A549 (cell line): ENCODE data around the gene GALNT16.

Source experiments
- CBX8 ChIP-seq: fragments of 200-600 bp; sonication (generic); IDR thresholded peaks from 2 replicates; pipeline ENCODE4 v1.6.1; 2016
- ESRRA ChIP-seq: fragments of 150-350 bp; IDR thresholded peaks from 2 replicates; pipeline ENCODE4 v1.6.1; 2014; ENCODE audit warnings: mild to moderate bottlenecking, low read length, borderline replicate concordance
- JUNB ChIP-seq: fragments of >200 bp; sonication (Bioruptor Twin); formaldehyde crosslinking; IDR thresholded peaks from 2 replicates; pipeline ENCODE4 v1.6.1; 2016
- MYC ChIP-seq: IDR thresholded peaks from 2 replicates; pipeline ENCODE4 v1.6.1; 2012; ENCODE audit warnings: mild to moderate bottlenecking, inconsistent platforms, low read length, improper control_type of control experiment, borderline replicate concordance
- NR3C1 ChIP-seq: fragments of >200 bp; sonication (Bioruptor Twin); formaldehyde crosslinking; IDR thresholded peaks from 3 replicates; pipeline ENCODE4 v1.6.1; 2017
- PHF8 ChIP-seq: fragments of 200-600 bp; sonication (generic); IDR thresholded peaks from 2 replicates; pipeline ENCODE4 v1.6.1; 2016; ENCODE audit warnings: low read depth, mild to moderate bottlenecking, antibody characterized with exemption, moderate library complexity, borderline replicate concordance
- POLR2A ChIP-seq: IDR thresholded peaks from 2 replicates; pipeline ENCODE4 v1.6.1; 2012; ENCODE audit warnings: mild to moderate bottlenecking, low read length
- SMC3 ChIP-seq: fragments of >200 bp; sonication (Bioruptor Twin); formaldehyde crosslinking; IDR thresholded peaks from 3 replicates; pipeline ENCODE4 v1.6.1; 2018; ENCODE audit warnings: inconsistent platforms
- SREBF2 ChIP-seq: fragments of 450-650 bp; IDR thresholded peaks from 2 replicates; pipeline ENCODE4 v1.6.1; 2014; ENCODE audit warnings: mild to moderate bottlenecking, moderate library complexity
- TP53 ChIP-seq: fragments of 250-450 bp; sonication (Bioruptor Pico); IDR thresholded peaks from 2 replicates; pipeline ENCODE4 v1.5.0; 2021; ENCODE audit warnings: mild to moderate bottlenecking, moderate library complexity
- TF ChIP-seq, protein P1 (sequence below): fragments of >200 bp; sonication (Bioruptor Twin); formaldehyde crosslinking; IDR thresholded peaks from 3 replicates; pipeline ENCODE4 v1.5.1; 2016

DNA sequence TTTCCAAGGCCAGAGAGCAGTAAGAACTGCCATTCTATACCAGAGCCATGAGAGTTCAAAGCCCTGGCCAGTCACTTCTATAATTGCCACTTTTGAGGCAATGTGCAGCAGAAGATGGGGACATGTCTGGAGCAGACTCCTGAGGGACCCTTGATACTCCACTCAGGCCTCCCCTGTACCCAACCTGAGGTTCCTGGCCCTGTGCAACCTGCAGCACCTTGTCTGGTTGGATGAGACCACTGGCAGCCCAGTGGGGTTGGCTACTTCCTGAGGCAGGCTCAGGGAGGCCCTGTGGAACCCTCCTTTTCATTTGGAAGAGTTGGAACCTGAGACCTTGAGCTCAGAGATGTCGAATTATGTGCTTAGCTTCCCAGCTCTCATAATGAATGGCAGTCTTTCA, 54.4 kb downstream of the GALNT16 start:
- TF ChIP-seq, protein P1, sequence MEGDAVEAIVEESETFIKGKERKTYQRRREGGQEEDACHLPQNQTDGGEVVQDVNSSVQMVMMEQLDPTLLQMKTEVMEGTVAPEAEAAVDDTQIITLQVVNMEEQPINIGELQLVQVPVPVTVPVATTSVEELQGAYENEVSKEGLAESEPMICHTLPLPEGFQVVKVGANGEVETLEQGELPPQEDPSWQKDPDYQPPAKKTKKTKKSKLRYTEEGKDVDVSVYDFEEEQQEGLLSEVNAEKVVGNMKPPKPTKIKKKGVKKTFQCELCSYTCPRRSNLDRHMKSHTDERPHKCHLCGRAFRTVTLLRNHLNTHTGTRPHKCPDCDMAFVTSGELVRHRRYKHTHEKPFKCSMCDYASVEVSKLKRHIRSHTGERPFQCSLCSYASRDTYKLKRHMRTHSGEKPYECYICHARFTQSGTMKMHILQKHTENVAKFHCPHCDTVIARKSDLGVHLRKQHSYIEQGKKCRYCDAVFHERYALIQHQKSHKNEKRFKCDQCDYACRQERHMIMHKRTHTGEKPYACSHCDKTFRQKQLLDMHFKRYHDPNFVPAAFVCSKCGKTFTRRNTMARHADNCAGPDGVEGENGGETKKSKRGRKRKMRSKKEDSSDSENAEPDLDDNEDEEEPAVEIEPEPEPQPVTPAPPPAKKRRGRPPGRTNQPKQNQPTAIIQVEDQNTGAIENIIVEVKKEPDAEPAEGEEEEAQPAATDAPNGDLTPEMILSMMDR: no peak
- TF ChIP-seq PHF8 (no peak), NR3C1 (no peak), CBX8 (no peak), POLR2A (no peak), ESRRA (no peak), JUNB (no peak), SREBF2 (no peak), MYC (no peak), SMC3 (no peak), TP53 (CRISPR knock-in tag) (no peak)
